CD4-positive, alpha-beta T cell treated with Interleukin-17A for 1 hour (primary cell): Measurements from ENCODE around the gene ADAMTS2.

Source experiments
- DNase-seq: peaks from one replicate; pipeline ENCODE4 v3.0.0-alpha.2; 2020

The ADAMTS2 gene

GRCh38 chr5:179187681-179188575, 157.3 kb downstream of the ADAMTS2 start:
- no peak for DNase-seq

- DNase-seq = no peak
Observed at GRCh38 chr5:179187229-179187678, 158.0 kb downstream of the ADAMTS2 start.

GRCh38 chr5:179186801-179187200, 158.5 kb downstream of the ADAMTS2 start:
- no peak for DNase-seq

- no peak for DNase-seq
Observed at GRCh38 chr5:179185941-179186411, 159.3 kb downstream of the ADAMTS2 start.

- no peak for DNase-seq
Observed at GRCh38 chr5:179185256-179185940, 159.9 kb downstream of the ADAMTS2 start.

- no peak for DNase-seq
Observed at GRCh38 chr5:179184521-179185050, 160.7 kb downstream of the ADAMTS2 start.

GRCh38 chr5:179183481-179183880, 161.8 kb downstream of the ADAMTS2 start:
- no peak for DNase-seq

- DNase-seq = no peak
Observed at GRCh38 chr5:179182601-179183000, 162.7 kb downstream of the ADAMTS2 start.

- DNase-seq = no peak
Observed at GRCh38 chr5:179181988-179182387, 163.3 kb downstream of the ADAMTS2 start.

- no peak for DNase-seq
Observed at GRCh38 chr5:179180921-179181645, 164.2 kb downstream of the ADAMTS2 start.

GRCh38 chr5:179180061-179180610, 165.1 kb downstream of the ADAMTS2 start:
- no peak for DNase-seq

GRCh38 chr5:179177711-179178575, 167.3 kb downstream of the ADAMTS2 start:
- no peak for DNase-seq

GRCh38 chr5:179176571-179177230, 168.6 kb downstream of the ADAMTS2 start:
- no peak for DNase-seq

- DNase-seq = no peak
Observed at GRCh38 chr5:179176166-179176565, 169.1 kb downstream of the ADAMTS2 start.

GRCh38 chr5:179171816-179172745, 173.2 kb downstream of the ADAMTS2 start:
- DNase-seq = no peak

- no peak for DNase-seq
Observed at GRCh38 chr5:179171251-179171815, 173.9 kb downstream of the ADAMTS2 start.

- DNase-seq = no peak
Observed at GRCh38 chr5:179170606-179171005, 174.7 kb downstream of the ADAMTS2 start.

- no peak for DNase-seq
Observed at GRCh38 chr5:179169836-179170235, 175.4 kb downstream of the ADAMTS2 start.

- DNase-seq = no peak
Observed at GRCh38 chr5:179168664-179169063, 176.6 kb downstream of the ADAMTS2 start.
